GM12878 (cell line): ENCODE data around the gene GPALPP1. TPM values are rescaled to one million over a fixed set of nuclear protein-coding genes. Genes with fewer than 3 reads are reported as not detected.

Source experiments
- ATAC-seq: fragments of 200-7000 bp; cut with Tn5 transposase; 3 replicates; pipeline ENCODE4 v1.9.1; 2020; ENCODE audit warnings: mild to moderate bottlenecking, moderate library complexity
- BruUV-seq: library from RNA; stranded (reverse); fragments of 400-500 nt; replicated peaks from 2 replicates; lab custom pipeline; 2021; lab: Mats Ljungman, UMichigan
- CTCF ChIA-PET: fragments of 300-600 bp; sonication (Branson Sonifier 250); formaldehyde crosslinking; extraction: SDS; loops from one replicate; lab custom pipeline; 2021; ENCODE audit warnings: inconsistent platforms; lab: Yijun Ruan, JAX
- POLR2A ChIA-PET: fragments of 350-600 bp; formaldehyde crosslinking; extraction: SDS; loops from one replicate; lab custom pipeline; 2021; ENCODE audit warnings: inconsistent platforms; lab: Charles Lee
- RAD21 ChIA-PET: fragments of 300-600 bp; sonication (Branson Sonifier 250); formaldehyde crosslinking; loops from one replicate; lab custom pipeline; 2023; ENCODE audit warnings: antibody characterized with exemption; ENCODE audit not compliant: unreplicated experiment; lab: Charles Lee
- SMC1A ChIA-PET: fragments of 300-600 bp; sonication (Branson Sonifier 250); formaldehyde crosslinking; loops from one replicate; lab custom pipeline; 2023; ENCODE audit not compliant: unreplicated experiment, uncharacterized antibody; lab: Charles Lee
- DNase-seq: peaks from one replicate; pipeline ENCODE4 v3.0.0-alpha.2; 2011; ENCODE audit warnings: low read depth, low spot score
- FAIRE-seq: peaks from 3 replicates; lab custom pipeline; 2011; peaks lifted over from hg19 to GRCh38; lab: Jason Lieb, UNC
- H2AFZ ChIP-seq: 2 replicates; pipeline ENCODE4 v1.6.0; 2011; ENCODE audit warnings: low read depth, low read length, control low read depth; ENCODE audit not compliant: control insufficient read depth
- H3K27ac ChIP-seq: 2 replicates; pipeline ENCODE4 v1.5.1; 2011; ENCODE audit warnings: control low read depth; ENCODE audit not compliant: control insufficient read depth, insufficient read depth
- H3K27me3 ChIP-seq, 2 experiments: replicated peaks in 1 of 2; 2 replicates each; pipeline versions ENCODE4 v1.6.0 to v1.6.1; 2011; ENCODE audit warnings: low read length in 1 of 2; ENCODE audit not compliant: control insufficient read depth in 2 of 2, insufficient read depth in 2 of 2
- H3K36me3 ChIP-seq, 2 experiments: 2 replicates each; pipeline ENCODE4 v1.5.1; 2011; ENCODE audit warnings: low read length in 1 of 2; ENCODE audit not compliant: control insufficient read depth in 2 of 2, insufficient read depth in 2 of 2
- H3K4me1 ChIP-seq: 2 replicates; pipeline ENCODE4 v1.6.1; 2011; ENCODE audit warnings: mild to moderate bottlenecking, low read length, moderate library complexity, mixed read lengths; ENCODE audit not compliant: control insufficient read depth, insufficient read depth
- H3K4me2 ChIP-seq: 2 replicates; pipeline ENCODE4 v1.6.0; 2011; ENCODE audit warnings: control low read depth; ENCODE audit not compliant: control insufficient read depth, insufficient read depth
- H3K4me3 ChIP-seq: fragments of 200-600 bp; sonication (generic); 2 replicates; pipeline ENCODE4 v1.5.1; 2016
- H3K79me2 ChIP-seq: 2 replicates; pipeline ENCODE4 v1.6.0; 2011; ENCODE audit warnings: low read length; ENCODE audit not compliant: control insufficient read depth, insufficient read depth
- H3K9ac ChIP-seq: 2 replicates; pipeline ENCODE4 v1.8.0; 2011; ENCODE audit warnings: low read length, control low read depth, mixed read lengths; ENCODE audit not compliant: control insufficient read depth, insufficient read depth
- H3K9me3 ChIP-seq: replicated peaks from 3 replicates; pipeline ENCODE4 v1.5.1; 2011; ENCODE audit warnings: mild to moderate bottlenecking, low read length; ENCODE audit not compliant: control insufficient read depth, insufficient read depth
- H4K20me1 ChIP-seq: 2 replicates; pipeline ENCODE4 v1.6.0; 2011; ENCODE audit not compliant: control insufficient read depth, insufficient read depth
- CREB1 ChIP-seq: IDR thresholded peaks from 2 replicates; pipeline ENCODE4 v1.6.1; 2012; ENCODE audit warnings: low read depth, mild to moderate bottlenecking, inconsistent platforms
- GATAD2B ChIP-seq: fragments of 450-650 bp; conservative IDR thresholded peaks from 2 replicates; pipeline ENCODE4 v1.6.1; 2017; ENCODE audit warnings: low read depth, mild to moderate bottlenecking, moderate library complexity
- HDAC2 ChIP-seq: fragments of 200-600 bp; sonication (generic); IDR thresholded peaks from 2 replicates; pipeline ENCODE4 v1.6.1; 2017
- JUNB ChIP-seq: IDR thresholded peaks from 2 replicates; pipeline ENCODE4 v1.6.1; 2016; ENCODE audit warnings: antibody characterized with exemption, mild to moderate bottlenecking
- RAD21 ChIP-seq: IDR thresholded peaks from 2 replicates; pipeline ENCODE4 v1.6.1; 2011; ENCODE audit warnings: mild to moderate bottlenecking, low read depth, low read length, moderate library complexity; ENCODE audit not compliant: insufficient read depth
- ZBTB4 ChIP-seq: fragments of 450-650 bp; formaldehyde crosslinking; IDR thresholded peaks from 2 replicates; pipeline ENCODE4 v1.4.0; 2022; ENCODE audit warnings: mild to moderate bottlenecking, moderate library complexity
- WGBS: methylation state at CpG from one replicate; pipeline ENCODE4 v1.1.6; 2016; ENCODE audit warnings: low lambda C conversion rate; ENCODE audit not compliant: insufficient replicate concordance, insufficient coverage; ENCODE audit errors: missing lambda C conversion rate; 5-methylcytosine and 5-hydroxymethylcytosine counted together
- in situ Hi-C: fragments of 300-500 bp; cut with MboI; formaldehyde crosslinking; loops from 9 replicates; pipeline ENCODE4 v1.14.3; 2018; ENCODE audit warnings: mixed read lengths
- intact Hi-C: fragments of 100-400 bp; cut with micrococcal nuclease; formaldehyde crosslinking; loops from one replicate; pipeline ENCODE4 v1.14.2; 2022; ENCODE audit not compliant: unreplicated experiment
- polyA plus RNA-seq, 11 experiments: library from polyadenylated mRNA; depleted of rRNA in 4 of 11; unstranded in 6 of 11; stranded (reverse) in 5 of 11; fragments of >200 nt; fragmentation: Nextera tagmentation in 4 of 11; fragmentation: Illumina TruSeq in 1 of 11; extraction: Ambion mirVana in 4 of 11; extraction: Trizol in 1 of 11; gene quantifications; 1 replicate in 1 of 11; 2 replicates in 10 of 11; pipeline versions ENCODE4 v1.2.1 to v1.2.3, GENCODE V29; 2011 to 2016; ENCODE audit warnings: inconsistent platforms in 2 of 11, missing spikeins in 2 of 11, low read depth in 1 of 11
- total RNA-seq, 4 experiments: library from RNA; depleted of rRNA in 3 of 4; stranded (reverse); fragments of >200 nt in 3 of 4; fragmentation: Illumina TruSeq in 1 of 4; extraction: Trizol in 1 of 4; gene quantifications; 2 replicates each; pipeline versions ENCODE4 v1.2.1 to v1.2.3, GENCODE V29; 2013 to 2021
- TF ChIP-seq, protein P1 (sequence below): fragments of 450-650 bp; conservative IDR thresholded peaks from 2 replicates; pipeline ENCODE4 v1.6.1; 2017; ENCODE audit warnings: mild to moderate bottlenecking, moderate library complexity
- TF ChIP-seq, protein P2 (sequence below): fragments of 450-650 bp; IDR thresholded peaks from 2 replicates; pipeline ENCODE4 v1.6.1; 2017; ENCODE audit warnings: mild to moderate bottlenecking, moderate library complexity

GPALPP1 gene
- total and polyA plus RNA-seq, 10 of the 15 experiments (the other 5 are each of a cell fraction or from before 2014, with no cell fraction given), result 14.2 to 32.4 (median 27.9) TPM

DNA sequence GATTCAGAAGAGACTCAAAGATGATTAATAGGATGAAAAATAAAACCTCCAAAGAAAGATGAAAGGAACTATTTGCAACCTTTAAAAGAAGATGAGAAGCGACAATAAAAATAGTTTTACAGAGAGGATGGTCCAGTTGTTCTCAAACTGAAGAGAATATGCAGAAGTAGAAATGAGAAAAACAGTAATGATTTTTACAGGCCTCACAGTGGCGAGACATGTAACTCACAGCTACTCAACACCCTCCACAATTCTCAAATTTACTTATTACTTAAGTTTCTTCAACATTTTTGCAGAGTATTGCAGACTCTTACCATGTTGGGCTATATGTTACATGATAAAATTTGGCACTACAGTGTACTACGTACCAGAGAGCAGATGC lies 20.9 kb upstream of the GPALPP1 start:
- no TSS peak for BruUV-seq
- Histone ChIP-seq H3K79me2 (no peaks in the 10 kb centered on the region; the same call in 1 of the 2 replicates), H3K9me3 (peaks cover 3% of the 10 kb centered on the region; the same call in 1 of the 3 replicates), H3K27me3 (no peaks in the 10 kb centered on the region), H3K4me1 (no peaks in the 10 kb centered on the region), H2AFZ (no peak overlapping the region), H3K4me2 (no peak overlapping the region), H4K20me1 (no peaks in the 10 kb centered on the region), H3K4me3 (no peak overlapping the region)
- in situ Hi-C loops, result no loop called here
- 98% methylated on average over 3 of the region's 3 CpGs for whole genome bisulfite sequencing
- RAD21 ChIA-PET, result interaction anchor here (0.9 to 1.2 kb wide), 2 partner anchors 50 to 484 kb away, joined by 3 read pairs; no protein-coding TSS in a partner anchor
- ATAC-seq, result no peak
- intact Hi-C loops, result loop anchor here (2.0 kb wide), 1 partner anchor 50 kb away; no protein-coding TSS in a partner anchor
- no peak for DNase-seq
- TF ChIP-seq, protein P1, sequence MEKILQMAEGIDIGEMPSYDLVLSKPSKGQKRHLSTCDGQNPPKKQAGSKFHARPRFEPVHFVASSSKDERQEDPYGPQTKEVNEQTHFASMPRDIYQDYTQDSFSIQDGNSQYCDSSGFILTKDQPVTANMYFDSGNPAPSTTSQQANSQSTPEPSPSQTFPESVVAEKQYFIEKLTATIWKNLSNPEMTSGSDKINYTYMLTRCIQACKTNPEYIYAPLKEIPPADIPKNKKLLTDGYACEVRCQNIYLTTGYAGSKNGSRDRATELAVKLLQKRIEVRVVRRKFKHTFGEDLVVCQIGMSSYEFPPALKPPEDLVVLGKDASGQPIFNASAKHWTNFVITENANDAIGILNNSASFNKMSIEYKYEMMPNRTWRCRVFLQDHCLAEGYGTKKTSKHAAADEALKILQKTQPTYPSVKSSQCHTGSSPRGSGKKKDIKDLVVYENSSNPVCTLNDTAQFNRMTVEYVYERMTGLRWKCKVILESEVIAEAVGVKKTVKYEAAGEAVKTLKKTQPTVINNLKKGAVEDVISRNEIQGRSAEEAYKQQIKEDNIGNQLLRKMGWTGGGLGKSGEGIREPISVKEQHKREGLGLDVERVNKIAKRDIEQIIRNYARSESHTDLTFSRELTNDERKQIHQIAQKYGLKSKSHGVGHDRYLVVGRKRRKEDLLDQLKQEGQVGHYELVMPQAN, result no peak
- TF ChIP-seq CREB1 (no peak), JUNB (no peak), GATAD2B (no peak), HDAC2 (no peak), ZBTB4 (CRISPR knock-in tag) (no peak), RAD21 (no peak)
- TF ChIP-seq, protein P2, sequence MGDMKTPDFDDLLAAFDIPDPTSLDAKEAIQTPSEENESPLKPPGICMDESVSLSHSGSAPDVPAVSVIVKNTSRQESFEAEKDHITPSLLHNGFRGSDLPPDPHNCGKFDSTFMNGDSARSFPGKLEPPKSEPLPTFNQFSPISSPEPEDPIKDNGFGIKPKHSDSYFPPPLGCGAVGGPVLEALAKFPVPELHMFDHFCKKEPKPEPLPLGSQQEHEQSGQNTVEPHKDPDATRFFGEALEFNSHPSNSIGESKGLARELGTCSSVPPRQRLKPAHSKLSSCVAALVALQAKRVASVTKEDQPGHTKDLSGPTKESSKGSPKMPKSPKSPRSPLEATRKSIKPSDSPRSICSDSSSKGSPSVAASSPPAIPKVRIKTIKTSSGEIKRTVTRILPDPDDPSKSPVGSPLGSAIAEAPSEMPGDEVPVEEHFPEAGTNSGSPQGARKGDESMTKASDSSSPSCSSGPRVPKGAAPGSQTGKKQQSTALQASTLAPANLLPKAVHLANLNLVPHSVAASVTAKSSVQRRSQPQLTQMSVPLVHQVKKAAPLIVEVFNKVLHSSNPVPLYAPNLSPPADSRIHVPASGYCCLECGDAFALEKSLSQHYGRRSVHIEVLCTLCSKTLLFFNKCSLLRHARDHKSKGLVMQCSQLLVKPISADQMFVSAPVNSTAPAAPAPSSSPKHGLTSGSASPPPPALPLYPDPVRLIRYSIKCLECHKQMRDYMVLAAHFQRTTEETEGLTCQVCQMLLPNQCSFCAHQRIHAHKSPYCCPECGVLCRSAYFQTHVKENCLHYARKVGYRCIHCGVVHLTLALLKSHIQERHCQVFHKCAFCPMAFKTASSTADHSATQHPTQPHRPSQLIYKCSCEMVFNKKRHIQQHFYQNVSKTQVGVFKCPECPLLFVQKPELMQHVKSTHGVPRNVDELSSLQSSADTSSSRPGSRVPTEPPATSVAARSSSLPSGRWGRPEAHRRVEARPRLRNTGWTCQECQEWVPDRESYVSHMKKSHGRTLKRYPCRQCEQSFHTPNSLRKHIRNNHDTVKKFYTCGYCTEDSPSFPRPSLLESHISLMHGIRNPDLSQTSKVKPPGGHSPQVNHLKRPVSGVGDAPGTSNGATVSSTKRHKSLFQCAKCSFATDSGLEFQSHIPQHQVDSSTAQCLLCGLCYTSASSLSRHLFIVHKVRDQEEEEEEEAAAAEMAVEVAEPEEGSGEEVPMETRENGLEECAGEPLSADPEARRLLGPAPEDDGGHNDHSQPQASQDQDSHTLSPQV, result no peak
- TF ChIP-seq, all 136 proteins: peak for 0
- ChIA-PET SMC1A (interaction anchor here (2.6 kb wide), 1 partner anchor 485 kb away, joined by 16 read pairs; no protein-coding TSS in a partner anchor), CTCF (interaction anchor here (2.8 to 7.5 kb wide), 2 partner anchors 50 to 486 kb away, joined by 13 to 81 read pairs; no protein-coding TSS in a partner anchor), POLR2A (no interaction called here)
- no peak for FAIRE-seq
- Histone ChIP-seq H3K36me3 (peaks cover 7 to 29% of the 10 kb centered on the region in 2 experiments; a peak in 3 of 4 replicates), H3K9ac (no peak overlapping the region), H3K27ac (no peak overlapping the region)
